MCF 10A (cell line): ENCODE measurements around the gene SMPDL3B. TPM values are rescaled to one million over a fixed set of nuclear protein-coding genes. Genes with fewer than 3 reads are reported as not detected.

ENCODE experiments used
- BruUV-seq: library from RNA; stranded (reverse); fragments of 400-500 nt; replicated peaks from 2 replicates; lab custom pipeline; 2021; lab: Mats Ljungman, UMichigan
- CTCF ChIA-PET: fragments of 300-600 bp; sonication (Branson Sonifier 250); formaldehyde crosslinking; extraction: SDS; loops from one replicate; lab custom pipeline; 2021; ENCODE audit warnings: antibody characterized with exemption, inconsistent platforms; lab: Yijun Ruan, JAX
- POLR2A ChIA-PET: fragments of 300-600, 350-650 bp; sonication (Branson Sonifier 250); formaldehyde crosslinking; extraction: SDS; loops from one replicate; lab custom pipeline; 2020; ENCODE audit warnings: antibody characterized with exemption, inconsistent platforms; lab: Yijun Ruan, JAX
- DNase-seq: peaks from one replicate; pipeline ENCODE4 v3.0.0-alpha.2; 2018; ENCODE audit not compliant: unreplicated experiment
- H3K27ac Mint-ChIP-seq: one replicate; pipeline ENCODE4 v1.8.0; 2022; ENCODE audit warnings: mild to moderate bottlenecking, low read depth, mixed read lengths; ENCODE audit not compliant: unreplicated experiment
- H3K27me3 Mint-ChIP-seq: one replicate; pipeline ENCODE4 v1.8.0; 2022; ENCODE audit warnings: mixed read lengths; ENCODE audit not compliant: insufficient read depth, unreplicated experiment
- H3K36me3 Mint-ChIP-seq: one replicate; pipeline ENCODE4 v1.8.0; 2022; ENCODE audit warnings: mild to moderate bottlenecking, moderate library complexity, mixed read lengths; ENCODE audit not compliant: insufficient read depth, unreplicated experiment
- H3K4me1 Mint-ChIP-seq: one replicate; pipeline ENCODE4 v1.8.0; 2022; ENCODE audit warnings: mixed read lengths; ENCODE audit not compliant: insufficient read depth, unreplicated experiment
- H3K4me3 Mint-ChIP-seq: one replicate; pipeline ENCODE4 v1.8.0; 2022; ENCODE audit warnings: mild to moderate bottlenecking, moderate library complexity, mixed read lengths; ENCODE audit not compliant: unreplicated experiment
- H3K9me3 Mint-ChIP-seq: one replicate; pipeline ENCODE4 v1.8.0; 2022; ENCODE audit warnings: mixed read lengths; ENCODE audit not compliant: unreplicated experiment
- intact Hi-C: fragments of 100-400 bp; cut with micrococcal nuclease; formaldehyde crosslinking; loops from 2 replicates; pipeline ENCODE4 v1.14.1; 2022
- total RNA-seq: library from RNA; stranded (reverse); gene quantifications from 2 replicates; pipeline ENCODE4 v1.2.3, GENCODE V29; 2022
- TF ChIP-seq, protein P1 (sequence below): fragments of 200-600 bp; IDR thresholded peaks from one replicate; pipeline ENCODE4 v1.8.0; 2022; ENCODE audit warnings: antibody characterized with exemption, mild to moderate bottlenecking; ENCODE audit not compliant: unreplicated experiment

SMPDL3B gene
- total RNA-seq, 1 experiment from 2014 or later: 4.0 TPM

DNA sequence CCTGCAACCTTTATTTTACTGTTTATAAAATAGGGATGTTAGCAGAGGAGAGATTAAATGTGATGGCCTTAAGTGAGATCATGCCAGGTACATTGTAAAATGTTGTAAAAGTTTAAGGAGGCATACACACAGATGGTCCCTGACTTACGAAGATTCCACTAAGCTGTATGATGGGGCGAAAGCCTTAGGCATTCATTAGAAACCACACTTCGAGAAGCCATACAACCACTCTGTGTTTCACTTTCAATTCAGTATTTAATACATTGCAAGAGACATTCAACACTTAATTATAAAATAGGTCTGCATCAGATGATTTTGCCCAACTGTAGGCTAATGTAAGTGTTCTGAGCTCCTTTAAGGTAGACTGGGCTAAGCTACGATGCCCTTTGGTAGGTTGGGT, 3.7 kb downstream of the SMPDL3B start:
- TF ChIP-seq, protein P1, sequence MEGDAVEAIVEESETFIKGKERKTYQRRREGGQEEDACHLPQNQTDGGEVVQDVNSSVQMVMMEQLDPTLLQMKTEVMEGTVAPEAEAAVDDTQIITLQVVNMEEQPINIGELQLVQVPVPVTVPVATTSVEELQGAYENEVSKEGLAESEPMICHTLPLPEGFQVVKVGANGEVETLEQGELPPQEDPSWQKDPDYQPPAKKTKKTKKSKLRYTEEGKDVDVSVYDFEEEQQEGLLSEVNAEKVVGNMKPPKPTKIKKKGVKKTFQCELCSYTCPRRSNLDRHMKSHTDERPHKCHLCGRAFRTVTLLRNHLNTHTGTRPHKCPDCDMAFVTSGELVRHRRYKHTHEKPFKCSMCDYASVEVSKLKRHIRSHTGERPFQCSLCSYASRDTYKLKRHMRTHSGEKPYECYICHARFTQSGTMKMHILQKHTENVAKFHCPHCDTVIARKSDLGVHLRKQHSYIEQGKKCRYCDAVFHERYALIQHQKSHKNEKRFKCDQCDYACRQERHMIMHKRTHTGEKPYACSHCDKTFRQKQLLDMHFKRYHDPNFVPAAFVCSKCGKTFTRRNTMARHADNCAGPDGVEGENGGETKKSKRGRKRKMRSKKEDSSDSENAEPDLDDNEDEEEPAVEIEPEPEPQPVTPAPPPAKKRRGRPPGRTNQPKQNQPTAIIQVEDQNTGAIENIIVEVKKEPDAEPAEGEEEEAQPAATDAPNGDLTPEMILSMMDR: no peak
- CTCF ChIA-PET: no interaction called here
- H3K4me3 Mint-ChIP-seq: no peak overlapping the region
- H3K27me3 Mint-ChIP-seq: no peaks in the 10 kb centered on the region
- no peak for DNase-seq
- H3K4me1 Mint-ChIP-seq: peaks cover 11% of the 10 kb centered on the region
- intact Hi-C loops: no loop called here
- POLR2A ChIA-PET: no interaction called here
- H3K27ac Mint-ChIP-seq: no peak overlapping the region
- no peaks in the 10 kb centered on the region for H3K9me3 Mint-ChIP-seq
- no TSS peak for BruUV-seq
- no peaks in the 10 kb centered on the region for H3K36me3 Mint-ChIP-seq

DNA sequence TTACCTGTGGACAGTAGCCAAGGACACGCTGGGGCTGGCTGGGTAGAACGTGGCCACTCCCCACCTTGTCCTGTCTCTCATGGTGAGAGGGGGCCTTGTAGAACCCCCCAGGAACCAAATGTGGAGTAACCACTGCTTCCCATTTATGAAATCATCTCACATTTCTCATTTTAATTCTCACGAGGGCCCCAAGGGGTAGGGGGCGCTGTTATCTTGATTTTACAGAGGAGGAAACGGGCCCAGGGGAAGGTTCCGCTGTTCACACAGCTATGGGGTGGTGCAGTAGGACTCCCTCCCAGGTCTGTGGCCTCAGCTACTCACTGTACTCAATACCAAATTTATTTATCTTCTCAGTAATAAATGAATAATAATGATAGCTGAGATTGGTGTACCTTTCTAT, 5.5 kb downstream of the SMPDL3B start:
- POLR2A ChIA-PET: interaction anchor here (1.3 kb wide), 1 partner anchor 15 kb away, joined by 3 read pairs; no protein-coding TSS in a partner anchor
- H3K27me3 Mint-ChIP-seq: no peaks in the 10 kb centered on the region
- H3K4me3 Mint-ChIP-seq: no peak overlapping the region
- CTCF ChIA-PET: interaction anchor here (1.1 to 1.3 kb wide), 3 partner anchors 11 to 34 kb away, joined by 3 to 5 read pairs (median 4); no protein-coding TSS in a partner anchor
- DNase-seq: peak; percentile 46
- H3K9me3 Mint-ChIP-seq: no peaks in the 10 kb centered on the region
- H3K4me1 Mint-ChIP-seq: peaks cover 7% of the 10 kb centered on the region
- no TSS peak for BruUV-seq
- intact Hi-C loops: loop anchor here (1.0 kb wide), 1 partner anchor 39 kb away; no protein-coding TSS in a partner anchor
- H3K27ac Mint-ChIP-seq: no peak overlapping the region
- TF ChIP-seq, protein P1: no peak
- H3K36me3 Mint-ChIP-seq: no peaks in the 10 kb centered on the region

DNA sequence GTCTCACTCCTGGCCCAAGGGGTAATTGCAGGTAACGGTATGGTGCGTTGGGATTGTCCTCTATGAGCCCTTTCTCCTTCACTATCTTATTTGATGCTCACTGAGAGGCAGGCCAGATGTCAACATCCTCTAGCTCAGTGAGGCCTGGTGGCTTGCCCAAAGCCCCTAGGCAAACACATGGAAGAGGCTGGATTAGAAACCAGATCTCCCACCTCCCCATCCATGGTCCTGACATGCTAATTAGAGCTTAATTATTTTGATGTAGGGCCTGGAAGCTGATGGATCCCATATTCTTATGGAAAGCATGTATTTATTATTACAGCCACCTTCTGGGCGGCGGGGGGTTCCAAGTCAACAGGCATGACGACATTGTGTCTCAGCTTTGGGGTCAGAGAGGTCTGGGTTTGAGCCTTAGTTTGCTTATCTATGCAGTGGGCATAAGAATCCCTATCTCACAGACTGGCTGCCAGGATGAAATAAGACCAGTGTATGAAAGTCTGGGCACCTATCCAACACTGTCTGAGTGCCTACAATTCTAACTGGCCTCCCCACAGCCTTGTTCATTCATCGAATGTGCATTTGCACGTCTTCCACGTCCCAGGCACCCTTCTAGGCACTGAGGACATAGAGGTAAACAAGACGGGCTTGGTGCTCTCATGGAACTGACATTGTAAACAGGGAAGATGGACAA, 6.2 kb downstream of the SMPDL3B start:
- H3K4me3 Mint-ChIP-seq: no peak overlapping the region
- CTCF ChIA-PET: interaction anchor here (1.2 to 1.3 kb wide), 2 partner anchors 10 to 34 kb away, joined by 3 to 5 read pairs; no protein-coding TSS in a partner anchor
- intact Hi-C loops: loop anchor here (1.0 kb wide), 1 partner anchor 38 kb away; no protein-coding TSS in a partner anchor
- no TSS peak for BruUV-seq
- POLR2A ChIA-PET: interaction anchor here (0.6 to 1.3 kb wide), 3 partner anchors 16 to 59 kb away, joined by 3 read pairs; no protein-coding TSS in a partner anchor
- no peaks in the 10 kb centered on the region for H3K27me3 Mint-ChIP-seq
- no peak for DNase-seq
- H3K4me1 Mint-ChIP-seq: no peaks in the 10 kb centered on the region
- TF ChIP-seq, protein P1: no peak
- H3K36me3 Mint-ChIP-seq: no peaks in the 10 kb centered on the region
- H3K9me3 Mint-ChIP-seq: no peaks in the 10 kb centered on the region
- H3K27ac Mint-ChIP-seq: no peak overlapping the region
